H7 (cell line): ENCODE measurements around the gene CCDC57. TPM values are rescaled to one million over a fixed set of nuclear protein-coding genes. Genes with fewer than 3 reads are reported as not detected.

Experiments
- DNase-seq: peaks from one replicate; pipeline ENCODE4 v3.0.0; 2012
- H3K27me3 ChIP-seq: 2 replicates; pipeline ENCODE4 v1.6.0; 2011; ENCODE audit warnings: mild to moderate bottlenecking, low read length; ENCODE audit not compliant: control insufficient read depth, insufficient read depth
- H3K36me3 ChIP-seq: replicated peaks from 2 replicates; pipeline ENCODE4 v1.5.1; 2011; ENCODE audit warnings: low read length; ENCODE audit not compliant: control insufficient read depth, insufficient read depth
- H3K4me3 ChIP-seq: 2 replicates; pipeline ENCODE4 v1.5.1; 2011; ENCODE audit warnings: low read depth, mild to moderate bottlenecking, control low read depth, low read length, moderate library complexity; ENCODE audit not compliant: insufficient read depth
- total RNA-seq: library from RNA; depleted of rRNA; stranded (reverse); fragments of >200 nt; shearing (Covaris generic); gene quantifications from 2 replicates; pipeline ENCODE4 v1.2.3, GENCODE V29; 2014

The CCDC57 gene
- total RNA-seq, 1 experiment from 2014 or later = 3.7 TPM

DNA sequence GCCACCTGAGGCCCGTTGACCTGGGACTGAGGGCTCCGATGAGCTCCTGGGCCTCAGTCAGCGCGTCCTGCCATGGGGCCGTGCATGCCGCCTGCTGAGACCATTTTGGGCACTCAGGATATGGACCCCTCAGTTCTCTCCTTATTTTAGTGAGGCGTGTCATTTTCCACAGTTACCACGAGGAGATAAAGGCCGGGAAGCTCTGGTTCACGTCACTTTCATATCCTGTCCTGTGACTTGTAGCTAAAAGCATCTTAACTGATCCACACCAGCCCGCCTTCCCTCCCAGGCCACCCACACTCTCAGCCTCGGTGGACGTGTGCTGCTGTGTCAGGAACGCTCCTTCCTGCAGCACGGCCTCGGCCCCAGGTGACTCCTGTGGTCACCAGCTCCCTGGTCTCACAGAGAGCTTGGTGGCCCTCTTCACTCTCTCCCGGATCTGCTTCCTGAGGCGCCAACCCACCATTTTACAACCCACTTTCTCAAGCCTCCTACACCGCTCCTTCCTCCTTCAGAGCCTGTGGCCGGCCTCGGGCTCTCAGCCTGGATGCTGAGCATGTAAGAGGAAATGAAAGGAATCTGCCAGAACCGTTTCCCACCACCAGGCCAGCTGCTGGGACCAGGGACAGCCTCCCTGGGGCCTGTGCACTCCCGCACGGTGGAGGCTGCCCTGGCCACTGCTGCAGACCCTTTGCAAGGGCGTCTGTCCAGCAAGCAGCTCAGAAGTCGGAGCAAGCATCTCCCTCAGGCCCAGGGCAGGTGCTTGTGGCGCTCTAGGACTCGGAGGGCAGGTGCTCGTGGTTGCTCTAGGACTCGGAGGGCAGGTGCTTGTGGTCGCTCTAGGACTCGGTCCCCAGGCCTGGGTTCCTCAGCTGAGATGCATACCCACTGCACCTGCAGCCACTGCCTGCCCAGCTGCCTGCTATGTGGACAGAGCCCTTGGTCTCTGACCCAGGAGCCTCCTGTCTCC is 90.7 kb downstream of the CCDC57 start:
- H3K27me3 ChIP-seq = no peaks in the 10 kb centered on the region
- DNase-seq = peak; percentile 43
- no peaks in the 10 kb centered on the region for H3K36me3 ChIP-seq
- no peak overlapping the region for H3K4me3 ChIP-seq

- Histone ChIP-seq H3K4me3 (no peak overlapping the region), H3K27me3 (no peaks in the 10 kb centered on the region), H3K36me3 (no peaks in the 10 kb centered on the region)
- DNase-seq = peak; percentile 30
Measured at GRCh38 chr17:82121246-82121645, 91.4 kb downstream of the CCDC57 start.

GRCh38 chr17:82120148-82120547 is 92.5 kb downstream of the CCDC57 start:
- peak; percentile 29 for DNase-seq
- no peak overlapping the region for H3K4me3 ChIP-seq
- no peaks in the 10 kb centered on the region for H3K36me3 ChIP-seq
- H3K27me3 ChIP-seq = no peaks in the 10 kb centered on the region

DNA sequence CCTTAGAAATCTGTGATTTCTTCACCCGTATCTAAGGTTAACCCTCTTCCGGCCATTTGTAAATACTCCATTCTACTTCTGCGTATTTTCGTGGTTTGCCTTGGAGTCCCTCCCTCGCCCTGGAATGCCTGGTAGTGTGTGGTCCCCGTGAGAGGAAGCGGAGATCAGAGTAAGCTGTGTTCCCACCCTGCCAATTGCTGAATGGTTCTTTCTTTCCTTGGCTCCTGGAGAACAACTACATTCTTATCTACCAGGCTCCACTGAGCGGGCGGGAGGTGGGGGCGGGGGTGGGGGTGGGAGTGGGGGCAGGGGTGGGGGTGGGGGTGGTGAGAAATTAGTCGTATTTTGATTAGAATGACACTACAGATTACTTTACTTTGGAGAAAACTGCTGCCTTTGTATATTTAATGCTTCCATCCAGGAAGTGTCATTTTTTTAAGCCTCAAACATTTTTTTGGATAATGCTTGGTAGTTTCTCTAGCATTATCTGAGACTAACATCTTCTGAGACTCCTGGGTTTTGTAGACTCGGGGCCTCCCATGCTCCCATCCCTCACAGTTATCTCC is 93.7 kb downstream of the CCDC57 start:
- Histone ChIP-seq H3K27me3 (no peaks in the 10 kb centered on the region), H3K36me3 (no peaks in the 10 kb centered on the region), H3K4me3 (no peak overlapping the region)
- DNase-seq = peak; percentile 69

DNA sequence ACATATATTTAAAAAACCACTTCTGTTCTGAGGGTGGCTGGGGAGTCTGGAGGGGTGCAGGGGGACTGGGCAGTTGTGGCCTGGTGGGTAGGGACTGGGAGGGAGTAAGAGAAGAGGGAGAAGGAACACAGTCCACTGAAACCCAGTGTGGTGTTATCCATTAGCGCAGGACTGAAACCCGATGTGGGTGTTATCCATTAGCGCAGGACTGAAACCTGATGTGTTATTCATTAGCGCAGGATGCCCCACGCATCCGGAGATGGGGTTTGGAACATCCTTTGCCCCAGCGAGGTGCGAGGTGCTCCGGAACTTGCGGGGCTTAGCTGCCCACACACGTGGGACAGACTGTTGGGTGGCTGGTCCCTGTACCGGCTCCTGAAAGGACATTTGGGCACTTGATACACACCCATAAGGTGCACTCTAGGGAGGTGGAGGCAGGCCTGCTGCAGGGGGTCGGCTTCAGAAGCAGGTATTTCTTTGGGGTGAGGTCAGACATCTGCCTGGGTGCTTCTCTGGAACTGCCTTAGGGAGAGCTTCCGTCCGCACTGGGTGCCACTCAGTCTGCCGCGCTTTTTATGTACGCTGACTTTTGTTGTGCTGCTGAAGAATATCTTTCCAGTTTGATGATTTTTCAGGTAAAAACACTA is 94.4 kb downstream of the CCDC57 start:
- no peaks in the 10 kb centered on the region for H3K27me3 ChIP-seq
- H3K4me3 ChIP-seq = no peak overlapping the region
- no peaks in the 10 kb centered on the region for H3K36me3 ChIP-seq
- DNase-seq = peak; percentile 23

DNA sequence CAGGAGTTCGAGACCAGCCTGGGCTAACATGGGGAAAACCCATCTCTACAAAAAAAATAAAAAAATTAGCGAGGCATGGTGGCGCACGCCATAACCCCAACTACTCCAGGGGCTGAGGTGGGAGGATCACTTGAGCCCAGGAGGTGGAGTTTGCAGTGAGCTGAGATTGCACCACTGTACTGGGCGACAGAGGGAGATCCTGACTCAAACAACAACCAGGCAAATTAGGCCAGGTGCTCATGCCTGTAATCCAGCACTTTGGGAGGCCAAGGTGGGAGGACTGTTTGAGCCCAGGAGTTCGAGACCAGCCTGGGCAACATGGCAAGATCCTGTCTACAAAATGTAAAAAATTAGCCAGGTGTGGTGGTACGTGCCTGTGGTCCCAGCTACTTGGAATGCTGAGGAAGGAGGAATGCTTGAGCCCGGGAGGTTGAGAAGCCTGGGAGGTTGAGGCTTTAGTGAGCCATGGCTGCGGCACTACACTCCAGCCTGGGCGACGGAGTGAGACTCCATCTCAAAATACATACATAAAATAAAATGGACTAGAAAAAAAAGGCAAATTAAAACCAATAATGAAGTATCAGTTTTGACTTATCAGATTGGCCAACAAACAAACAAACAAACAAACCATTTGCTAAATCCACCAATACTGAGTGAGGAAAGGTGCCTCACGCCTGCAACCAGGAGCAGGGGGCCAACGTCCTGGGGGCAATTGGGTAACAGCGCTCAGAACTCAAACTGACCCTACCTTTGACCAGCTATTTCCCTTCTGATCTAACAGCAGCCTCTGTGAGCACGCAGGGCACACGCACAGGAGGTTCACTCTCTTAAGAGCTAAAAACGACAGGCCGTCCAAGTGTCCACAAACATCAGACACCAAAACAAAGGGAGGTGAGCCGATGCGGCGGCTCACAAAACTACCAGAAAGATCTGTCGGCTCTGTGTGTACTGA is 95.2 kb downstream of the CCDC57 start:
- DNase-seq = peak; percentile 15
- Histone ChIP-seq H3K27me3 (no peaks in the 10 kb centered on the region), H3K36me3 (no peaks in the 10 kb centered on the region), H3K4me3 (no peak overlapping the region)

DNA sequence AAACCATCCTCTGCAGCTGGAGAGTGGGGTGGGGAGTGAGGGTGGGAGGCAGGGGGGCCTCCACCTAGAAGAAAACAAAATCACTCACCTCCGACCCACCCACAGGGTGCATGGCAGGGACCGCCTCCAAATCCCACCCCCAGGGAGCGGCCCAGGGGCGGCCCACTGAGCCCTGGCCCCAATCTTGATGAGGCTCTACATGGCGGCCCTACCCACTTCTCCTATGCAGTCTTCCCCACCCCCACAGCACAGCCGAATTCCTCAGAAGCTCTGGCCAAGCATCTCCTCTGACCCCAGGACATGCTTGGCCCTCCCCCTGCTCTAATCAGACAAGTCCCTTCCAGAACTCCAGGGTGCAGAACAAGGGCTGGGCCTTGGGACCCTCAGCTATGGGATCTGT is 96.4 kb downstream of the CCDC57 start:
- no peak overlapping the region for H3K4me3 ChIP-seq
- DNase-seq = peak; percentile 60

GRCh38 chr17:82114872-82115271 is 97.8 kb downstream of the CCDC57 start:
- H3K36me3 ChIP-seq = no peaks in the 10 kb centered on the region
- no peak overlapping the region for H3K4me3 ChIP-seq
- DNase-seq = peak; percentile 44
- H3K27me3 ChIP-seq = no peaks in the 10 kb centered on the region

More for the DNA sequence above, 96.4 kb downstream of the CCDC57 start:
- Histone ChIP-seq H3K36me3 (no peaks in the 10 kb centered on the region), H3K27me3 (no peaks in the 10 kb centered on the region)

DNA sequence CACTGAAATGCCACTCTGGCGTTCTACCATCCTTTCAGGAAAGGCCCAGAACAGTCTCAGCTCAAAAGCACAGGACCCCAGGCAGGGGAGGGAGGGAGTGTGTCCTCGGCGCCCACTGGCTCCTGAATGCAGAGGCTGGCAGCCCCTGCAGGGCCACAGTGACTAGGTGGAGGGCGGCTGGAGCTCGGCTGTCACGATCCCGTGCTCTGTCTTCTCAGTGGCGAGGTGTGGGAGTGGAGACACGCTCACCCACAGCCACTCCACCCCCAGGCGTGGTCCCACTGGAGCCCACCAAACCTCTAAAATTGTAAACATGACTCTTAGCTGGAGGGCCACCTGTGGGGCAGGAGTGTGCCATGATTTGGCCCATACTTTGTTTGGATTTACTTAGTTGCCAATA is 98.2 kb downstream of the CCDC57 start:
- Histone ChIP-seq H3K4me3 (no peak overlapping the region), H3K36me3 (no peaks in the 10 kb centered on the region), H3K27me3 (no peaks in the 10 kb centered on the region)
- no peak for DNase-seq

DNA sequence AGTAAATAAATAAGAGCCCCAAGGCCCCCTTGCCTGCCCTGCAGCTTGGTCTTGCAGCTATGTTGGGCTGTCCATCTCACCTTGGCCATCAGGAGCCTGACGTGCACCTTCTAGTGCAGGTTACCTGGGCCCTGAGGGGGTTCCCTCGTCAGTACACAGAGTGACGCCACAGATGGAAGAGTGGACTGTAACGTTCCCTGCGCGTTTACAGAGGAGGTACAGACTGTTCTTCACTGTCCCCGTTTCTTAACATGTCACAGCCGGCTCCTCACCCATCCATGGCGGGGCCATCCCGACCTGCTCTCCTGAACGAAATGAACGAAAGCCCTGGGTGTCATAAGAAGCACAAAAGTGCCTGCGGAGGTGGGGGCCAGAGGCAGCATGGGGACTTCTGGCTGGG is 98.7 kb downstream of the CCDC57 start:
- no peak for DNase-seq
- H3K4me3 ChIP-seq = no peak overlapping the region
- no peaks in the 10 kb centered on the region for H3K36me3 ChIP-seq
- no peaks in the 10 kb centered on the region for H3K27me3 ChIP-seq

- Histone ChIP-seq H3K4me3 (no peak overlapping the region), H3K27me3 (no peaks in the 10 kb centered on the region), H3K36me3 (no peaks in the 10 kb centered on the region)
- DNase-seq = no peak
Measured at GRCh38 chr17:82113422-82113821, 99.2 kb downstream of the CCDC57 start.

GRCh38 chr17:82112914-82113311 is 99.7 kb downstream of the CCDC57 start:
- Histone ChIP-seq H3K27me3 (no peaks in the 10 kb centered on the region), H3K4me3 (no peak overlapping the region), H3K36me3 (no peaks in the 10 kb centered on the region)
- DNase-seq = no peak

DNA sequence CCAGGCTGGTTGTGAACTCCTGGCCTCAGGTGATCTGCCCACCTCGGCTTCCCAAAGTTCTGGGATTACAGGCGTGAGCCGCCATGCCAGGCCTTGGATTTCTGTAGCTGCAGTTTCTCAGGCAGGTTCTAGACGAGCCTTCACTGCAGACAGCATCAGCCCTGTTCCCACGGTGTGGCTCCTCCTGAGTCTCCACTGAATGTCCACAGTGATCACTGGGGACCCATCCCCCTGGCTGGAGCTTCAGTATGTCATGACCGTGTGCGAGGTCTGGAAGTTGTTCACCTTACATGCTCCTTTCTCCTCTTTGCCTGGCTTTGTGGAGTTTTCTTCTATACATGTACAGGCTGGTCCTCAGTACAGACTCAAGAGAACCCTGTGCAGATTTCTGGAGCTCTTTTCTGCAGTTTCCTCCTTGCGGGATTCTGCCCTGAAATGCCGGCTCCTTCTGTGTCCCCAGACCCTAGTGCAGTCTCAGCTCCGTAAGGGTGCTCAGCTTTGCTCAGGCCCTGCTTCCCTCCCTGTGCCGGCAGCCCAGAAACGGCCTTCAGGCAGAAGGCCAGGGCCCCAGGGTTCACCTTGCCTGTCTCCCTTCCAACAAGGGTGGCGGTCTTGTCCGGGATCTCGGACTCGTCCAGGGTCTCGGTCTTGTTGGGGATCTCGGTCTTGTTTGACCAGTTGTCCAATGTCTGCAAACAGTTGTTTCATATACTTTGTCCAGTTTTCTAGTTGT is 100.3 kb downstream of the CCDC57 start:
- Histone ChIP-seq H3K27me3 (no peaks in the 10 kb centered on the region), H3K4me3 (no peak overlapping the region), H3K36me3 (no peaks in the 10 kb centered on the region)
- peak; percentile 34 for DNase-seq
